HEK293 (cell line): Measurements from ENCODE around the gene MAP3K12.

Source experiments
- CTCF ChIA-PET: fragments of 350-600 bp; formaldehyde crosslinking; extraction: SDS; loops from one replicate; lab custom pipeline; 2021; ENCODE audit warnings: antibody characterized with exemption; lab: Yijun Ruan, JAX
- POLR2A ChIA-PET: fragments of 300-600 bp; formaldehyde crosslinking; extraction: SDS; loops from one replicate; lab custom pipeline; 2020; ENCODE audit warnings: antibody characterized with exemption, inconsistent platforms; lab: Yijun Ruan, JAX
- H3K27ac ChIP-seq: fragments of 200-500 bp; sonication (Bioruptor generic); 2 replicates; pipeline ENCODE4 v1.5.1; 2014; ENCODE audit warnings: low read depth, low read length, control low read depth, inconsistent platforms; ENCODE audit errors: extremely low read depth
- H3K36me3 ChIP-seq, 2 experiments: fragments of 200-500 bp in 1 of 2; sonication (Bioruptor generic) in 1 of 2; 1 replicate in 1 of 2; 2 replicates in 1 of 2; pipeline ENCODE4 v1.5.1; 2014 to 2017; ENCODE audit warnings: inconsistent platforms in 2 of 2, low read length in 2 of 2; ENCODE audit not compliant: control insufficient read depth in 2 of 2, insufficient read depth in 1 of 2
- H3K4me1 ChIP-seq: fragments of 200-500 bp; sonication (Bioruptor generic); 2 replicates; pipeline ENCODE4 v1.5.1; 2014; ENCODE audit warnings: mild to moderate bottlenecking, low read length, inconsistent platforms; ENCODE audit not compliant: control insufficient read depth, insufficient read depth
- H3K4me3 ChIP-seq: 2 replicates; pipeline ENCODE4 v1.5.1; 2011; ENCODE audit warnings: low read depth, mild to moderate bottlenecking, control low read depth, low read length, moderate library complexity
- H3K9me3 ChIP-seq: fragments of 200-500 bp; sonication (Bioruptor generic); 2 replicates; pipeline ENCODE4 v1.5.1; 2014; ENCODE audit warnings: low read depth, low read length, inconsistent platforms; ENCODE audit not compliant: control insufficient read depth, insufficient read depth
- CTCF ChIP-seq: fragments of 450-650 bp; formaldehyde crosslinking; IDR thresholded peaks from 2 replicates; pipeline ENCODE4 v1.5.1; 2016; ENCODE audit warnings: missing biosample characterization, missing genetic modification characterization
- GLIS1 ChIP-seq: fragments of 450-650 bp; formaldehyde crosslinking; IDR thresholded peaks from 2 replicates; pipeline ENCODE4 v1.5.1; 2016; ENCODE audit warnings: missing biosample characterization, missing genetic modification characterization
- PATZ1 ChIP-seq: fragments of 450-650 bp; formaldehyde crosslinking; IDR thresholded peaks from 2 replicates; pipeline ENCODE4 v1.5.1; 2016; ENCODE audit warnings: missing biosample characterization, missing genetic modification characterization
- SP2 ChIP-seq: fragments of 450-650 bp; formaldehyde crosslinking; IDR thresholded peaks from 2 replicates; pipeline ENCODE4 v1.5.1; 2016; ENCODE audit warnings: missing biosample characterization, missing genetic modification characterization
- SP3 ChIP-seq: fragments of 450-650 bp; formaldehyde crosslinking; IDR thresholded peaks from 2 replicates; pipeline ENCODE4 v1.5.1; 2016; ENCODE audit warnings: missing biosample characterization, missing genetic modification characterization
- WT1 ChIP-seq: fragments of 450-650 bp; formaldehyde crosslinking; IDR thresholded peaks from 2 replicates; pipeline ENCODE4 v1.5.1; 2016; ENCODE audit warnings: missing biosample characterization, missing genetic modification characterization
- ZBTB17 ChIP-seq: fragments of 450-650 bp; formaldehyde crosslinking; IDR thresholded peaks from 2 replicates; pipeline ENCODE4 v1.5.1; 2016; ENCODE audit warnings: missing biosample characterization, missing genetic modification characterization
- ZBTB20 ChIP-seq: fragments of 450-650 bp; formaldehyde crosslinking; IDR thresholded peaks from 2 replicates; pipeline ENCODE4 v1.5.1; 2016; ENCODE audit warnings: missing biosample characterization, missing genetic modification characterization
- ZNF10 ChIP-seq: fragments of 450-650 bp; formaldehyde crosslinking; IDR thresholded peaks from 2 replicates; pipeline ENCODE4 v1.5.1; 2017; ENCODE audit warnings: missing biosample characterization, missing genetic modification characterization
- ZNF146 ChIP-seq: fragments of 450-650 bp; formaldehyde crosslinking; IDR thresholded peaks from 2 replicates; pipeline ENCODE4 v1.5.1; 2016; ENCODE audit warnings: missing biosample characterization, missing genetic modification characterization
- ZNF335 ChIP-seq: fragments of 450-650 bp; formaldehyde crosslinking; conservative IDR thresholded peaks from 2 replicates; pipeline ENCODE4 v1.5.1; 2016; ENCODE audit warnings: missing biosample characterization, missing genetic modification characterization
- ZNF366 ChIP-seq: fragments of 450-650 bp; formaldehyde crosslinking; conservative IDR thresholded peaks from 2 replicates; pipeline ENCODE4 v1.5.1; 2016; ENCODE audit warnings: missing biosample characterization, missing genetic modification characterization
- ZNF37A ChIP-seq: fragments of 450-650 bp; IDR thresholded peaks from 2 replicates; pipeline ENCODE4 v1.5.1; 2018; ENCODE audit warnings: missing biosample characterization, missing genetic modification characterization
- ZNF501 ChIP-seq: fragments of 450-650 bp; formaldehyde crosslinking; IDR thresholded peaks from 2 replicates; pipeline ENCODE4 v1.5.1; 2016; ENCODE audit warnings: missing biosample characterization, missing genetic modification characterization
- ZNF529 ChIP-seq: fragments of 450-650 bp; formaldehyde crosslinking; IDR thresholded peaks from 2 replicates; pipeline ENCODE4 v1.5.1; 2017; ENCODE audit warnings: missing genetic modification characterization, missing biosample characterization; ENCODE audit not compliant: insufficient replicate concordance
- ZNF544 ChIP-seq: fragments of 450-650 bp; formaldehyde crosslinking; IDR thresholded peaks from 2 replicates; pipeline ENCODE4 v1.5.0; 2017; ENCODE audit warnings: missing biosample characterization, missing genetic modification characterization
- ZNF600 ChIP-seq: fragments of 450-650 bp; formaldehyde crosslinking; IDR thresholded peaks from 2 replicates; pipeline ENCODE4 v1.5.1; 2016; ENCODE audit warnings: missing biosample characterization, missing genetic modification characterization
- ZNF626 ChIP-seq: fragments of 450-650 bp; sonication (Bioruptor Pico); formaldehyde crosslinking; IDR thresholded peaks from 2 replicates; pipeline ENCODE4 v1.5.1; 2018; ENCODE audit warnings: missing biosample characterization, missing genetic modification characterization, inconsistent platforms
- ZNF791 ChIP-seq: fragments of 450-650 bp; formaldehyde crosslinking; IDR thresholded peaks from 2 replicates; pipeline ENCODE4 v1.5.1; 2016; ENCODE audit warnings: missing biosample characterization, missing genetic modification characterization
- ZSCAN16 ChIP-seq: fragments of 450-650 bp; formaldehyde crosslinking; IDR thresholded peaks from 2 replicates; pipeline ENCODE4 v1.5.1; 2016; ENCODE audit warnings: missing biosample characterization, missing genetic modification characterization

The MAP3K12 gene

GRCh38 chr12:53495903-53496751, 3.1 kb downstream of the MAP3K12 start:
- POLR2A ChIA-PET, result no interaction called here

GRCh38 chr12:53493610-53494391, 5.5 kb downstream of the MAP3K12 start:
- peak overlapping the region; percentile 46; the same call in 1 of the 2 replicates for H3K27ac ChIP-seq
- POLR2A ChIA-PET, result interaction anchor here (0.6 to 2.8 kb wide), 3 partner anchors 11 to 159 kb away, joined by 3 to 27 read pairs (median 5); no protein-coding TSS in a partner anchor
- TF ChIP-seq ZNF10 (no peak), ZNF366 (tag by site-specific recombination) (0 out of 2 replicates have a peak, but pooled peaks have one; percentile 9), ZNF791 (tag by site-specific recombination) (no peak)
- peak overlapping the region; percentile 55 for H3K4me3 ChIP-seq
- H3K4me1 ChIP-seq, result peaks cover 16% of the 10 kb centered on the region
- no peaks in the 10 kb centered on the region for H3K36me3 ChIP-seq
- CTCF ChIA-PET, result interaction anchor here (0.7 to 1.5 kb wide), 5 partner anchors 11 to 182 kb away, joined by 3 read pairs; partner anchors contain the start of genes AAAS and ATP5MC2
- H3K9me3 ChIP-seq, result no peaks in the 10 kb centered on the region

More at GRCh38 chr12:53495903-53496751, 3.1 kb downstream of the MAP3K12 start:
- no peaks in the 10 kb centered on the region for H3K36me3 ChIP-seq
- peaks cover 20% of the 10 kb centered on the region for H3K4me1 ChIP-seq
- no peaks in the 10 kb centered on the region for H3K9me3 ChIP-seq
- CTCF ChIA-PET, result interaction anchor here (1.0 kb wide), 1 partner anchor 171 kb away, joined by 3 read pairs; no protein-coding TSS in a partner anchor
- no peak overlapping the region for H3K27ac ChIP-seq
- TF ChIP-seq ZBTB17 (tag by site-specific recombination) (peak; percentile 90), ZBTB20 (tag by site-specific recombination) (peak; percentile 53), ZNF146 (tag by site-specific recombination) (no peak), ZNF600 (tag by site-specific recombination) (peak; percentile 64), GLIS1 (tag by site-specific recombination) (peak; percentile 65), ZSCAN16 (tag by site-specific recombination) (no peak), ZNF626 (tag by site-specific recombination) (no peak), SP3 (tag by site-specific recombination) (peak; percentile 73), SP2 (tag by site-specific recombination) (peak; percentile 84), WT1 (tag by site-specific recombination) (peak; percentile 53), ZNF366 (tag by site-specific recombination) (0 out of 2 replicates have a peak, but pooled peaks have one; percentile 11), ZNF335 (tag by site-specific recombination) (peak; percentile 41; the same call in 1 of the 2 replicates), ZNF501 (tag by site-specific recombination) (no peak)
- no peak overlapping the region for H3K4me3 ChIP-seq

GRCh38 chr12:53492830-53493609, 6.2 kb downstream of the MAP3K12 start:
- H3K4me3 ChIP-seq, result peak overlapping the region; percentile 55
- H3K9me3 ChIP-seq, result no peaks in the 10 kb centered on the region
- peak overlapping the region; percentile 46; the same call in 1 of the 2 replicates for H3K27ac ChIP-seq
- ChIA-PET CTCF (interaction anchor here (0.9 to 1.5 kb wide), 4 partner anchors 10 to 183 kb away, joined by 3 read pairs; partner anchors contain the start of gene ATP5MC2), POLR2A (interaction anchor here (0.6 to 2.8 kb wide), 5 partner anchors 8 to 174 kb away, joined by 3 to 27 read pairs (median 5); partner anchors contain the start of gene TARBP2)
- H3K4me1 ChIP-seq, result peaks cover 16% of the 10 kb centered on the region
- peaks cover 0 to under 1% of the 10 kb centered on the region in 2 experiments; a peak in 1 of 3 replicates for H3K36me3 ChIP-seq
- TF ChIP-seq ZNF544 (tag by site-specific recombination) (no peak), CTCF (tag by site-specific recombination) (0 out of 2 replicates have a peak, but pooled peaks have one; percentile 13), ZBTB17 (tag by site-specific recombination) (peak; percentile 80), ZNF37A (tag by site-specific recombination) (no peak), PATZ1 (tag by site-specific recombination) (peak; percentile 96), ZNF366 (tag by site-specific recombination) (peak; percentile 81), ZNF529 (tag by site-specific recombination) (no peak)
